HG03439 (cell line): ENCODE results near the gene ZRANB1.

Source experiments
- ATAC-seq: cut with Tn5 transposase; IDR thresholded peaks from one replicate; pipeline ENCODE4 v1.9.1; 2021; ENCODE audit warnings: mild to moderate bottlenecking, moderate library complexity; ENCODE audit not compliant: unreplicated experiment

ZRANB1 gene

DNA sequence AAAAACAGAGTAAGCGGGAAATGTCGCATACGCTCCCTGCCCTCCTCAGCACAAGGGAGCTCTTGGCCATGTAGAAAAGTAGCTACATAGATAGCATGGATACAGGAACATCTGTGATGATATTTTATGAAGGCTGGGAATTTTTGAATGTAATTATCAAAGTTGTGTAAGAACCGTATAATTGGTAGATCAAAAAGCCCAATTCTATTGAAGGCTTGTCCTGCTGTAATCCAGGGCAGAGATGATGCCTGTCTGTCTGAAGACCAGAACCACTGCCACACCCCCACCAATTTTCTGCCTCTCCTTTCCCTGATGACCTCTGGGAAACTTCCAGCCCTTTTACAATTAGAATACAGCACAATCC is 51.4 kb downstream of the ZRANB1 start:
- no peak for ATAC-seq

DNA sequence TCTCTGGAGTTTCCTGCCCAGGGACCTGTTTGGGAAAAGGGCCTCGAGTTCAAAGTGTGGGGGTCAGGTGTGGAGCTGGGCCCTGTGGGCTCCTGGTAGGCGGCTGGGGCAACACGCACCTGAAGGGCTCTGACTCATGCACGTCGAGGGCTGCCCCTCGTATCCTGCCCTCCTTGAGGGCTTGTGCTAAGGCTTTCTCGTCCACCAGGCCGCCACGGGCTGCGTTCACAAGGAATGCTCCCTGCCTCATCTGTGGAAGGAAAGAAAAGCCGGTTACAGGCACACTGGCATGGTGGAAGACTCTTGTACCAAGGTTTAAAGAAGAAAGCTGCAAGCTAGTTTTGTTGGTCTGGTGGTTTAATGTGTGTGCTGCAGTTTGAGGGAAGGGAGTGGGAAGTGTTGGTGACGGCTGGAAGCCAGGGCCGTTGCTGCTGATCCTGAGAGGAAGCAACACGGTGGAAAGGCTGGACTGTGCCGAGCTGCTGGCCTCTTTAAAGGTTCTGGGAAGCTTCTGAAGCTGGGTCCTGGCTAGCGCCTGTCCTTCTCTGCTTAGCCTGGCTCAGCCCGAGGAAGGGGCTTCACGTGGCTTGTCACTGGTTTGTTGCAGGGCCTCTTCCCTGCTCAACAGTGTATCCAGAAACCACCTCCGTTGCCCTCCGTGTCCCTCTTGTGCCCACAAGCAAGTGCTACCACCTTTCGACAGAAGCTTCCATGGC is 52.0 kb downstream of the ZRANB1 start:
- ATAC-seq, result no peak

DNA sequence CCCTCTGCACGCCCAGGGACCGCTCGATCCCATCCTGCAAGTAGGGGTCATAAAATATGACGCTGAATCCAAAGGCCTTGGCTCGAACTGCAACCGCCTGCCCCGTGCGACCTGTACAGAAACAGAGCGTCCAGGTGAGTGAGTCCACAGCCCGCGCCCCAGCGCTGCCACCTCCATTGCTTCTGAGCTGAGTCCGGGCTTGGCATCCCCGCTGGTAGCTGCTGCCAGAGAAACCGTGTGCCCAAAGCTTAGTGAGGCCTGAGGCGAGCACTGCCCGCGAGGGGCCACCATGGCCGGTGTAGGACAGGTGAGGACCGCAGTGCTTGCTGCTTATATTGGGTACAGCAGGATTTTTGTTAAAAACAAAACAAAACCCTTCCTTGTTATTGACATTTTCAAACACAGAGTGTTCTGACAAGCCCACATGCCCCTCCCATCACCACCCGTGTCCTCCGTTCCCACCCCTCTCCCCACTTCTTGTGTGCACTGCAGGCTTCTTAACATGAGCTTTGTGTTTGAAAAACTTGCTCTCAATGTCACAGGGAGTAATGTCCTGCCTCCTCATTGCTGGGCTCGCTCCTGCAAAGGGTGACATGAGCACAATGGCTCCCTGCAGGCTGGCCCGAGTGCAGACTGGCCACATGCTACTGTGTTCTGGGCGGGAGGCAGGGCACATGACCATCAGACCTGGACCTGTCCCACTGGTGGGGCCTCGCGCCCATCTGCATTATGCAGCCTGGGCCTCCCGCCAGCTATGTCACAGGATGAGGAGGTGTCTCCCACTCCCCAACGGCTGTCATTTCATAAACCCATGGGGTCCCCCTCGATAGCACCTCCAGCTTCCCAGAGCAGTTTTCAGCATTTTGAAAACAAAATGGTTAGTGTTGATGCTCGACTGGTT is 52.9 kb downstream of the ZRANB1 start:
- no peak for ATAC-seq

DNA sequence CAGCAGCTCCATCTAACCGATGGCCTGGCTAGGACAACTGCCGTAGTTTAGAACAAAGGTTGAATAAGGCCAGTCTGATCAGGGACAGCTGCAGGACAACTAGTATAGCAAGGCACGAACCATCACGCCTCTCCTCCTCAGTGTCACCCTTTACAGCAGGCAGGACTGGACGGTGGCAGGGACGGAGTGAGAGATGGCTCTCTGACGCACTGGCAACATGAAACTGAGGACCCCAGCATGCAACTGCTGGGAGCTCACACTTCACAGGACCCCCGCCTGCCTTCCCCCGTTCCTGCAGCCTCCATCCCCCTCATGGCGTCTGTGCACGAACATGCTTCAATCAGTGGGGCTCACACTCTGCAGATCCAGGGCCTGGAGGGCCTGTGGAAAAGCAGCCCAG is 53.7 kb downstream of the ZRANB1 start:
- ATAC-seq, result no peak

DNA sequence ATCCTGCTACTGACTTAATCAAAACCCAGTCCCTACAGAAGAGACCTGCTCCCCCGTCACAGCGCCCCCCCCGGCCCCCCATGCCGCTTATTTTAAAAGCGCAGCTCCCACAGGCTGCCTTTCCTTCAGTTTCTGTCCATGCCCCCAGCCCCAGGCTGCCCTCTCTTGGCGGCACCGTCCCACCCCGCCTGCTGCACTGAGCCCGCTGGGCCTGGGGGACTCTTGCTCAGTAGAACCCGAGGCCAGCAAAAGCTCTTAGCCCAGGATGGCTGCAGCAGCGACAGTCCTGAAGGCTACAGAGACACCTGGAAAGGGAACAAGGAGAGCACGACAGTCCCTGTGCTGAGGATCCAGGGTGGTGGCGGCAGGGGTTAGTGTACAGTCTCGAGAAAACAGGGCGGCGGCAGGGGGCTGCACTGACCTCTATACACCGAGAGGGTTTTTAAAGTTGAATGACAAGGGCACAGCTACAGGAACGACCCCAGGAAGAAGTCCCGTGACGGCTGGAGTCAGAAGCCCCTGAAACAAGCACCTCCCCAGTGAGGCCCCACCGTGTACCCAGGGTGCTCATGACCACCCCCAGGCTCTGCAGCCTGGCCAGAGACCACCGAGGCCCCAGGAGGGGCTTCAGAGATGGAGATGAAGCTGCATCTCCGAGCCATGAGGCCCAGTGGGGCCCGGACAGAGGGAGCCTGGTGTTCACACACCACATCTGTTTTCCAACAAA is 54.4 kb downstream of the ZRANB1 start:
- ATAC-seq, result no peak

DNA sequence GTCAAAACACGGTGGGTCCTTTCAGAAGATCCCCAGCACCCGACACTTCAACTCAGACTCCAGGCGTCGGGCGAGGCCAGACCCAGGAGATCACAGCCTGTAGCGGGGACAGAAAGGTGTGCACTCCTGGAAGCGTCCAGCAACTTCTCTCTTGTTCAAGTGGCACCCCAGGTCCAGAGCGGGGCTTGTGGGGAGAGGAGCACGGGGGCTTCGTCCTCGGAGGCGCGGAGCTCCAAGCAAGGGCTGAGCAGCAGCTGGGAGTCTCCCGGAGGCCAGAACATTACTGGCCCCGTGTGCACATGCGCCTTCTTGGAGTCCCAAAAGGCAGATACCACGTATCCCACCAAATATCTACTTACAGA is 54.9 kb downstream of the ZRANB1 start:
- ATAC-seq, result no peak

DNA sequence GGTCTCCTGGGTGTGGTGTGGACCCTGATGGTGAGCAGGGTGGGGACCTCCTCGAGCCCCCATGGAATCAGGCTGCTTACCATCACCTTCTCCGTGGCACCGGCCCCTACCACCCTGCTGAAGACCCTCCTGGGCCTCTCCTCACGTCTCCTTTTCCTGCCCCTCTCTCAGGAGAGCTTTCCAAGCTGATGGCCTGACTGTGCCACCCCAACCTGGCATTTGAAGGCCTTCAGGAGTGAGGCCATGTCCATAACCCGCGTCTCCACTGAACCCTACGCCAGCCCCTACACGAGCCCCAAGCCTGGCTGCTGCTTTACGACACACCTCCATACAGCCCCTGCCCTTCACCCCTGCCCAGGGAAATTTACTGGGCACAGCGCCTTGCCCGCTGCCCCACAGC is 55.4 kb downstream of the ZRANB1 start:
- no peak for ATAC-seq

DNA sequence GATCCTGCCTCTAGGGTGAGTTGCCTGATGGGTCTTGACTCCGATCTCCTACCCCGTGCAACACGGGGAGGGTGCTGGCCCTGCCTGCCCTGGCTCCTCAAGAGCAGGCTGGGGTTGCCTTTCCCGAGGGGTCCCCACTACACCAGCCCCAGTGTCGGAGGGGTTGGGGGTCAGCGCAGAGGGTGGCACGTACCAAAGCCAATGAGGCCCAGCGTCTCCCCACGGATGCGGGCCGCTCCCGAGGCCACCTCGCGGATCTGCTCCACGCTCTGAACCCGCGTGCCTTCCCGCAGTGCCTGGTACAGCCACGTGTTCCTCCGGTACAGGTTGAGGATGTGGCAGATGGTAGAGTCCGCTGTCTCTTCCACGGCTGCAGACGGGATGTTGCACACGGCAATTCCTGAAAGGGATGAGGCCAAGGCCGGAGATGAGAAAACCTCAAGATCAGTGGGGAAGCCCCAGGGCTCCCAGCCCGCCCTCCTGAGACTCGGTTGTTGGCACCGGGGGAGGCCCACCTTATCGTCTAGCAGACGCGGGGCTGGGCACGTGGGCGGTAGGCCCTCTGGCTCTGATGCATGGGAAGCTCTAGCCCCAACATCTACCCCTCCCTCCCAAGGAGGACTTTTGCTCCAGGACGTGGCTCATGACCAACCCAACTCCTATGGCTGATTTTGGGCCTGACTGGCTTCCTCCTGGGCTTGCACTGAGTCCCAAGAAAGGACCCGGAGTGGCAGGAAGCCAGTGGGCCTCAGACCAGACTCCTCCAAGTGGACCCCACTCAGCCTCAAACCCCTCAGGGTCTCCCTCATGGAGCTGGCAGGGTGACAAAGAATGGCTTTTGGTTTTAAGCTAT is 56.1 kb downstream of the ZRANB1 start:
- ATAC-seq, result no peak

DNA sequence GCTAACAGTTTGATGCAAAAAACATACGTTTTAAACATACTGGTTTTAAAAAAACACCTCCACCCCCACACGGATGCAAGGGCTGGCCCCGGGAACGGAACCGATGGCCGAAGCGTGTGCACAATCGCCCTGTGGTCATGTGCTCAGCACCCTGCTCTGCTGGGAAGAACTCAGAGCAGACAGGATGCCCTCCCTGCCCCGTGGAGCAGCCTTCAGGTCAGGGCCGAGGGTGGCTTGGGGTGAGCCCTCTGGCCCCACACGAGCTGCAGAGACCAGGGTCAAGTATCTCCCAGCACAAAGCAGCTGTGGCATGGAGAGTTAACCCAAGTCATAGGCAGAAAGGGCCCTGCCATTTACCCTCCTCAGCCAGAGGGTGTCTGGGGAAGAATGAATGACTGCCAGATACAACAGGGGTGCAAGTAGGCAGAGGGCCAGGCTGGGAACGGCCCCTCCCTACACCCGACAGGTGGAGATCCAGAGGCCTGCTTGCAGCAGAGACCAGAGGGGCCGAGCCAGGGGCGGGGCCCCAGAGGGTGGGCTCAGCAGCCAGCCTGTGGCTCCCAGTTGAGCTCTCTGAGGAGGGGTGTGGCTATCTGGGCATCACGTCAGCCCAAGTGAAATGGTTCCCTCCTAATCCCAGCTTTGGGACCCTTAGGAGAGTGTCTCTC is 56.8 kb downstream of the ZRANB1 start:
- no peak for ATAC-seq

DNA sequence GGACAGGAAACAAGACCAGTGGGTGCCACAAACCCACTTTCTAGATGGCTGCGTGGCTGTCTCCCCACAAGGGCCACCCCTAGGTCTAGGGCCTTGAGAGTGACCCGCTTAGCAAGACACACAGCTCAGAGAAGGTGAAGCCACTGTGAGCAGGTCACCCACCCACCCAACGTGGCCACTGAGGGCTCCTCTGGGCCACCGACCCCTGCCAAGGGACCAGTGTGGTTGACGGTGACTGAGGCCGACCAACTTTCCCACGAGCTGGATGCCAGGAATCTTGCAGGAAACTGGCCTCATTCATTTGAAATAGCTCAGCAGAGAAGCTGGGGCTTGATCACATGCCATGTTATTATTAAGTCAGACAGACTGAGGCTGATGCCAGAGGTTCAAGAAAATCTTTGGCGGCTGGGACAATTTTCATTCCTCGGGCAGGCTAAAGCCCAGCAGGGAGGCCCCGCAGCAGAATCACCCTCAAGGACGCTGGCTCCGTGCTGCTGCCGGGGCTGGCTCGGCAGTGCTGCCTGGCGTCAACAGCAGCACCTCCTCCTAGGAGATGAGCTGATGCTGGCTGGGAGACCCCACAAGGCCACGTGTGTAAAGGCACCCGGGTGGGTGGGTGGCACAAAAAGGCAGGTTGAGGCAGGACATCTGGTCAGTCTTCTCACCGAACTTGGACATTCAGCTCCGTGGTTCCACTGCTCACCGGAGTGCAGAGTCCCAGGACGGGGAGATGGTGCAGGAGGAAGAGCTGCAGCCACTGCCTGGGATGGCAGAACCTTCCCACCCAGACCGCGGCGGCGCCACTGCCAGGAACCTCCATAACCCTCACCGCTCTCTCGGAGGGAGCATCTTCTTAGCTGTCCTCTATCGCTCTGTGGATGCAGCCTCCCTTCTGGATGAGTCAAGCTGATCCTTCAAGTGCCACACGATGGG is 57.8 kb downstream of the ZRANB1 start:
- no peak for ATAC-seq

DNA sequence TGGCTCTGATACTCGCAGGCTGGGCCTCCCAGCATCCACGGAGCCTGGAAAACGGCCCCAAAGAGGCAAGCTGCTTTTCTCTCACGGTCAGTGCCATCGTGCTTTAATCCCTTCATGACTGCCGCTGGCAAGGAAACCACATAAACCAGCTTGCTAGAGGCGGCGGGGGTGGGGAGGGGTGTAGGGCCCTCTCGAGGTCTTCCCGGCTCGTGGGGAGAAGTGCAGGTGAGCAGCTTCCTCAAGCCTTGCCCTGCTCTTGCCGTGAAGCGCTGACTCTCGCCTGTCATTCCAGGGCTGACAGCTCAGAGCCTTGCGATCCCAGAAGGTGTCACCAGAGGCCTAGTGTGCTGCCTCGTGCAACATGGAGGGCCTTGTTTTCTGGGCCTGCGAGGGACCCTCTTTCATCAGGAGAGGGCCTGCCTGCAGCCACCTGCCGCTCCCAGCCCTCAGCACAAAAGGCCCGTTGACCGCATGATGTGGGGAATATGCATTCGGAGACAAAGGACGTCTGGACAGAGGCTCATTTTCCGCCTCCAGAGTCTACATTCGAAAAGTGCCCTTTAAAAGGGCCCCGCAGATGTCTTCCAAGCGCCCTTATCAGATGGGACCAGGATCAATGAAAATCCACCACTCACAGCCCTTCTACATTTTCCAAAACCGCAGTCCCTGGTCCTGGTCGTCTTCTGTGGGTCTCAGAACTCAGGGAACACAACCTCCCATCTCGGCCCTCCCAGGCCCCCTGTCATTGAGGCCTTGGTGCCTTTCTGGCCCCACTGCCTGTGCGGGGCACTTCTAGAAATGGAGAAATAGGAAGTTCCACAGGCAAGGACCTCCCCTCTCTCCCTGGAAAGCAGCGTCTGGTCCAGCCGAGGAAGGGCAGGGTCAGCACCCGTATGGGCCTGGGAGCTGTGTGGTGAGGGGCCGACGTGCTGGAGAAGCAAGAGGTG is 58.7 kb downstream of the ZRANB1 start:
- ATAC-seq, result no peak

DNA sequence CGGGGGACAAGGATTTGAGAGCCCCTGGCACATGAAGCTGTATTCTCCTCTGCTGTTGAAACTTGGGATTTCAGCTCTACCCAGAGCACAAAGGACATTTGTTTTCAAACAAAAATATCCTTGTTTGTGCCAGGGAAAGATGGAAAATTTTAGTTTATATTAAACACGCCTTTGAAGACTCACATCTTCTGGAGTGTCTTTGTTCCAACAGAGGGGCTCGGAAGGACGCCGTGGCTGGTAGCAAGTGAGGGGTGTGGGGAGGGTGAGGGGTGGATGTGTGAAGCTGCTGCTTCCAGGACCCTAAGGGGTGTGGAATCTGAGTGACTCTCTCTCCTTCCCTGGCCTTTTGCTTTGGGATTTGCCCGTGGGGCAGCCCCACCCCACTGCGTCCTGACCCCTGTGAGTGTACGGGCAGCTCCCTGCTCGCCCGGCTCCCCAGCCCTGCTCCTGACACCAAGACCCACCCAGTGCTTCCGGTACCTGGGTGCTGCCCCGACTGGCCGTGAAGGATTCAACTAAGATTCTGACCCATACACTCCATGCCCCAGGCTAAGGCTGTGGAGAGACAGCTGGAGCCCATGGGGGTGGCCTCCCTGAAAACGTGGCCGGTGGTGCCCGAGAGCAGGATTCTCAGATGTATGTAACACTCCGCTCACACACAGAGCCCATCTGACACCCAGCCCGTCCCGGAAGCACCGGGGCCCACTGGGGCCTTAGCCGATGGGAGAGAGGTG is 59.6 kb downstream of the ZRANB1 start:
- no peak for ATAC-seq

DNA sequence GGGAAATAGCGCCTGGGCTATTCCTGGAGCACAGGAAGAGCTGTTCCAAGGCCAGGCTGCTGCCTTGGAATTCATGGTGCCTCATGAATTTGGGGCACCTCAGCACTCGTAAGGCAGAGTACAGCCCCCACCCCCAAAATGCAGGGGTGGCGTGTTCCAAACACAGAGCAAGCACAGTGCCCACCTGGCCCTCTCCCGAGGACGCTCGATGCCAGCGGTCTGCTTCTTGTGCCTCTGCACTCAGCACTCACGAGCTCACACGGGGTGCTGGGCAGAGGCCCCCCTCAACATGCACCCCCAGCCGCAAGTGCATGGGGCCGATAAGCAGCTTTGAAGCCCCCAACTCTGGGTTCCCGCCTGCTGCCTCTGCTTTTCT is 60.1 kb downstream of the ZRANB1 start:
- no peak for ATAC-seq

DNA sequence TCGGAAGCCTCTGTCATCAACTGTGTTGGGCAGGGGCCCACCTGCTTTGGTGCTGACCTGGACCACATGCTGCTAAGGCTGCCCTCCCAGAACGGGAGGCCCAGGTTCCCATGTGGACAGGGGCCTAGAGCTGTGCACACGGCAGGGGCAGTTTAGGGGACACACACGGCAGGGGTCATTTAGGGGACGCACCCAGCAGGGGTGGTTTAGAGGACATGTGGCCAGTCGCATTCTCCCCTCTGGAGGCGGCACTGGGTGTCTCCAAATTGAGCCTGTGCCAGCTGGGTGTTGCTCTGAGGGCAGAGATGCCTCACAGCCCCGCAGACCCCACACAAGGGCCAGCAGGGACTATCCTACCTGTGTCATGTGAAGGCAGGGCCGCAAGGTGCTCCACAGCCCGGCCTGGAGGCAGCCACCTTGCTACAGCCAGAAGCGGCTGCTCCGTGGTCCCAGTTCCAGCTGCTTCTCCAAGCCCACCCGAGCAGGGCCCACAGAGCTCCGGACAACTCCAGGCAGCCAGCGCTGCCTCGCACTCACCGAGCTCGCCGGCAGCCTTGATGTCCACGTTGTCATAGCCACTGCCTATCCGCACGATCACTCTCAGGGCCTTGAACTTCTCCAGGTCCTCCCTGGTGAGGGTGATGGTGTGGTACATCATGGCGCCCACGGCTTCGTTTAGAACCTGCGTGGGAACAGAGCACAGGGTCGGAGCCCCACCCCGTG is 60.7 kb downstream of the ZRANB1 start:
- ATAC-seq, result no peak

DNA sequence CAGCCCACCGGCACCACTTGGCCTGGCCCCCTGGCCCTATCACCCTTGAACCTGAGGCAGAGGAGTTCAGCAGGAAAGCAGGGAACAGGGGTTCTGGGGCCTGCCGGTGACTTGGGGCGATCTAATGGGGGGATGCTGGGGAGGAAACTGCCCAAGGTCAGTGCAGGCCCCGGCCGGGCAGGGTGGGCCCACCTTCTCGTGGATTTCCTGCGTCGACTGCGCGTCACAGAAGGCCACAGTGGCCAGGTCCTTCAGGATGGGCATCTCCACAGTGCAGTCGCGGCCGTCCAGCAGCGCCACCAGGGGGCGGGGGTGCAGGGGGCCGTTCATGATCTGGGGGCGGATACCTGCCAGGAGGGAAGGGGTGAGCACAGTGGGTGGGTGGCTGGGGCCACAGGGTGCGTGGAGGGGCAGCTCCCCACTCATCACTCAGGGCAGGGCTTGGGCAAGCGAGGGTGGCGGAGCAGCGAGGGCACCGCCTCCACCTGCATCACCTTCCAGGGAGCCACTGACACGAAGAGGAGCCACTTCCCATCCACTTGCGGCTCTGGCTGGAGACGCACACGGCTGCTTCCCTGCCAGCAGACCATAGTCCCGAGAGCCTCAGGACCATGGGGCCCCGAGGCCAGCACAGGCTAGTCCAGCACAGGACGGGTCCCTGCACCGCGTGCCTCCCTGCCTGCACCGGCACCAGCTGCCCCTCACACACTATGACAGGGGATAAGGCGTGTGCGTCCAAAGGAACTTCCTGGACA is 61.4 kb downstream of the ZRANB1 start:
- ATAC-seq, result no peak

DNA sequence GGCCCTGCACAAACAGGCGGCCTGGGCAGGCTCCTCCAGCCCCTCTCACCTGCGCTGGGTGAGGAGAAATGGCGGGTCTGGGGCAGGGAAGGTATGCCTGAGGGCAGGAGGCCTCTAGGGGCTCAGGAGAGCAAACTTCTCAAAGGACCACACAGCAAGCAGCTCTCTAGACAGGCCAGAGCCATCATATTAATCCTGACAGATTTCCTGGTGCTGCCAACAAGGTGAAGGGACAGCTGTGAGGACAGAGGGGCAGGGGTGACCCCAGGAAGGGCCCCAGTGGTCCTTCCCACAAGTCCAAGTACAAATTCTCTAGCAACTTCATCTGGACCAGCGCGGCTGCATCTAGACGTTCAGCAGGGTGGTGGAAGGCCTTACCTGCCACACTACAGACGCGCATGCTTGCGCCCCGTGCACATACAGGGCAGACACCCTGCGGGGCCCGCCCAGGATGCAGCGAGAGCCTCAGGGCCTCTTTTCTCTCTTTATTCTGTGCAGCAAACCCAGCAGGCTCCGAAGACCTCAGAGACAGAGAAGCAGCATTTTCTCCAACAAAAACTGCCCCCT is 62.1 kb downstream of the ZRANB1 start:
- no peak for ATAC-seq
